ENCODE measurements around the gene ZNF282.
A peak's percentile ranks its signal among the peaks of the same experiment; 100 is the strongest.
"Not testable (repeated sequence)": the region's sequence is repeated elsewhere in the genome, so short reads cannot be mapped to it uniquely, and the experiment has no call there.

ZNF282 gene

DNA sequence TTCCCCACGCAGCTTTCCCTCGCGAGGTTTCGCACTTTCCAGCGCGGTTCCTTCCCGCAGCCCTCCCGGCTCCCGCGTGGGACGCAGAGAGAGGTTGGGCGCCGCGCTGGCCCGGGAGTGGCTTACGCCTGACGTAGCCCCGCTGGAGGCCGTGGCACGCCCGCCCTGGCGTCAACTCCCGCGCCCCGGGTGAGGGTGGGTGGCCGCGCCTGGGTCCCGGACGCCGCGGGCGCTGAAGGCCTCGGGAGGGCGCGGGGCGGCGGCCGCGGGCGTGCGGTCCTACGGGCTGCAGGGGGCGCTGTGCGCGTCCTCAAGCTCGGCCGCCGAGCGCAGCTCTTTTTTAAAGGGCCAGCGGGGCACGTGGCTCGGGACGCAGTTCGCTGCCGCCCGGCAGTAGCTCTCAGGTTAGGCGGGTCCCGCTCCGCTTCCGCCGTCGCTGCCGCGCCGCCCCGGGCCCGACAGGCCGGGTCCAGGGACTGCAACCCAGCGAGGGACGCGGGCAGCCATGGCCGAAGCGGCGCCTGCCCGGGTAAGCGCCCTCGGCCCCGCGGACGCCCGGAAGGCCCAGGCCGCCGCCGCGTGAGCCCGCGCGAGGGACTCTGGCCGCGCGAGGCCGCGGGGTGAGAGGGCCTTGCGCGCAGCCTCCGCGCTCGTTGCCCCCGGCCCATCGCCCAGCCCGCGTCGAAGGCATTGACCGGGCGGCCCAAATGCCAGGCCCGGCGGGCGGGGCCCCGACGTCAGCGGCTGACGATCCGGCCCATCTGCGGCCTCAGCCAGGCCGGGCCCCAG, 66.7 kb downstream of the ZNF282 start, which contains the start of gene ZNF783:
TSS of gene ZNF783 (plus strand) at position 368 of the 789 bp plus-strand sequence. CDS start at position 506, 138 bp downstream.
- peak within 1 kb of the TSS; percentile 94 for H3K4me3 ChIP-seq (ENCODE audit: low read depth, low read length)
- DNase-seq (ENCODE audit: low read depth): peak; percentile 96
- TF ChIP-seq, protein P1, sequence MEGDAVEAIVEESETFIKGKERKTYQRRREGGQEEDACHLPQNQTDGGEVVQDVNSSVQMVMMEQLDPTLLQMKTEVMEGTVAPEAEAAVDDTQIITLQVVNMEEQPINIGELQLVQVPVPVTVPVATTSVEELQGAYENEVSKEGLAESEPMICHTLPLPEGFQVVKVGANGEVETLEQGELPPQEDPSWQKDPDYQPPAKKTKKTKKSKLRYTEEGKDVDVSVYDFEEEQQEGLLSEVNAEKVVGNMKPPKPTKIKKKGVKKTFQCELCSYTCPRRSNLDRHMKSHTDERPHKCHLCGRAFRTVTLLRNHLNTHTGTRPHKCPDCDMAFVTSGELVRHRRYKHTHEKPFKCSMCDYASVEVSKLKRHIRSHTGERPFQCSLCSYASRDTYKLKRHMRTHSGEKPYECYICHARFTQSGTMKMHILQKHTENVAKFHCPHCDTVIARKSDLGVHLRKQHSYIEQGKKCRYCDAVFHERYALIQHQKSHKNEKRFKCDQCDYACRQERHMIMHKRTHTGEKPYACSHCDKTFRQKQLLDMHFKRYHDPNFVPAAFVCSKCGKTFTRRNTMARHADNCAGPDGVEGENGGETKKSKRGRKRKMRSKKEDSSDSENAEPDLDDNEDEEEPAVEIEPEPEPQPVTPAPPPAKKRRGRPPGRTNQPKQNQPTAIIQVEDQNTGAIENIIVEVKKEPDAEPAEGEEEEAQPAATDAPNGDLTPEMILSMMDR (IDR thresholded peaks at IDR 0.05; ENCODE audit: insufficient read depth, low read depth, low read length, missing control alignments): peak; percentile 77

DNA sequence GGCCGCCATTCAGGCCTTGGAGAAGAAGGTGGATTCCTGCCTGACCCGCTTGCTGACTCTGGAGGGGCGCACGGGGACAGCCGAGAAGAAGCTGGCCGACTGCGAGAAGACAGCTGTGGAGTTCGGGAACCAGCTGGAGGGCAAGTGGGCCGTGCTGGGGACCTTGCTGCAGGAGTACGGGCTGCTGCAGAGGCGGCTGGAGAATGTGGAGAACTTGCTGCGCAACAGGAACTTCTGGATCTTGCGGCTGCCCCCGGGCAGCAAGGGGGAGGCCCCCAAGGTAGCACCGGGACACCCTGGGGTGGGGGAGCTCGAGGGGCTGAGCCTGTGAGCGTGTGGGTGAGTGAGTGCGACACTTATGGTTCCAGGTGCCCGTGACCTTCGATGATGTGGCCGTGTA, 71.1 kb downstream of the ZNF282 start:
- no peak for DNase-seq (ENCODE audit: low read depth)
- TF ChIP-seq, protein P1 (IDR thresholded peaks at IDR 0.05; ENCODE audit: insufficient read depth, low read depth, low read length, missing control alignments): no peak

DNA sequence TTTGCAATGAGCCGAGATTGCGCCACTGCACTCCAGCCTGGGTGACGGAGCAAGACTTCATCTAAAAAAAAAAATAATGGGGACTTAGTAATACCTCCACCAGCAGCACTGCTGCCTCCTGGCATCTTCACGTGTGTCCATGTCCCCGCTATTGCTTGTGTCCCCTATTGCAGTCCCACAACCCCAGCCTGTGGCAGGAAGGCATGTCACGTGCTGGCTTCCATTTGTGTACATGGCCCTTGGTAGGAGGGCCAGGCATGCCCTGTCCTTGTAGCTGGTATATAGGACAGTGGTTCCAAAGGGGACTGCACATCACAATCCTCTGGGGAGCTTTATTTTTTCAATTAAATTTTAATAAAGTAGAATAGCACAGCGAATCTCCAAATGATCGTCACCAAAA, 72.4 kb downstream of the ZNF282 start:
- H3K4me3 ChIP-seq (ENCODE audit: low read depth, low read length): no peak overlapping the region
- TF ChIP-seq, protein P1 (IDR thresholded peaks at IDR 0.05; ENCODE audit: insufficient read depth, low read depth, low read length, missing control alignments): no peak
- no peak for DNase-seq (ENCODE audit: low read depth)

More for the DNA sequence above, 71.1 kb downstream of the ZNF282 start:
- H3K4me3 ChIP-seq (ENCODE audit: low read depth, low read length): no peak overlapping the region

DNA sequence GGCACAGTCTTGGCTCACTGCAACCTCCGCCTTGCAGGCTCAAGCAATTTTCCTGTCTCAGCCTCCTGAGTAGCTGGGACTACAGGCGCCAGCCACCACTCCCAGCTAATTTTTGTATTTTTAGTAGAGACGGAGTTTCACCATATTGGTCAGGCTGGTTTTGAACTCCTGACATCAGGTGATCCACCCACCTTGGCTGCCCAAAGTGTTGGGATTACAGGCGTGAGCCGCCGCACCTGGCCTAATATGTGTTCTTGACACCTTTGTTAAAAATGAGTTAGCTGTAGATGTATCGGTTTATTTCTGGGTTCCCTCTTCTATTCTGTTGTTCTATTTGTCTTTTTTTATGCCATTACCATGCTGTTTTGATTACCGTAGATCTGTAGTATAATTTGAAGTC, 79.1 kb downstream of the ZNF282 start:
- not testable (repeated sequence) for H3K4me3 ChIP-seq (ENCODE audit: low read depth, low read length); DNase-seq (ENCODE audit: low read depth)
